PFSK-1 (cell line): Measurements from ENCODE around the gene TIMP3.

Experiments
- POLR2AphosphoS5 ChIP-seq: IDR thresholded peaks from 2 replicates; pipeline ENCODE4 v1.6.1; 2012; ENCODE audit warnings: low read depth, mild to moderate bottlenecking, control low read depth, low read length, moderate library complexity
- SIN3A ChIP-seq: IDR thresholded peaks from 2 replicates; pipeline ENCODE4 v1.6.1; 2012; ENCODE audit warnings: mild to moderate bottlenecking, low read length, moderate library complexity, borderline replicate concordance; ENCODE audit not compliant: insufficient read depth
- TAF1 ChIP-seq: IDR thresholded peaks from 2 replicates; pipeline ENCODE4 v1.6.1; 2012; ENCODE audit warnings: low read length, control low read depth, borderline replicate concordance; ENCODE audit not compliant: insufficient read depth

GRCh38 chr22:32852395-32853251, 51.1 kb downstream of the TIMP3 start:
- TF ChIP-seq SIN3A (no peak), TAF1 (no peak), POLR2AphosphoS5 (no peak)
